NCI-H748 (cell line): Measurements from ENCODE around the gene CARS2.
"Not testable (repeated sequence)": the region's sequence is repeated elsewhere in the genome, so short reads cannot be mapped to it uniquely, and the experiment has no call there.

Experiments used
- DNase-seq: peaks from one replicate; lab custom pipeline; 2025; ENCODE audit not compliant: unreplicated experiment; lab: John Stamatoyannopoulos, UW

CARS2 gene

DNA sequence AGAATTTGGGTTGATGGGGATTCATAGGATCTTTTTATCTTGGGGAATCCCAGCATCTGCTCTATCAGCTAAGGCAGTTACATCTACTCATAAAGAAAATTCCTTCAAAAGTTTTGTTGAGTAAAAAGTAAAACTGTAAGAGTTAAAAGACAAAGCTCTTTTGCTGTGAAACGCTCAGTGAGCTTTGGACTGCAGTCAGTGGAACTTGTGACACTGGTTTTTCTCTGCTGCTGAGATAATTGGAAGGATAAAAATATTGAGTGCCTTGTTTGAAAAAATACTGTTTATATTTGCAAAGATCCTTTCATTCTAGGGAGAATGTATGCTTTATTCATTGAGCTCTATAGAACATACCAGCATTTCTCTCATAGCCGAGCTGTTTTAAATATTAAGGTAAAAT lies 85.3 kb downstream of the CARS2 start:
- DNase-seq = no peak

DNA sequence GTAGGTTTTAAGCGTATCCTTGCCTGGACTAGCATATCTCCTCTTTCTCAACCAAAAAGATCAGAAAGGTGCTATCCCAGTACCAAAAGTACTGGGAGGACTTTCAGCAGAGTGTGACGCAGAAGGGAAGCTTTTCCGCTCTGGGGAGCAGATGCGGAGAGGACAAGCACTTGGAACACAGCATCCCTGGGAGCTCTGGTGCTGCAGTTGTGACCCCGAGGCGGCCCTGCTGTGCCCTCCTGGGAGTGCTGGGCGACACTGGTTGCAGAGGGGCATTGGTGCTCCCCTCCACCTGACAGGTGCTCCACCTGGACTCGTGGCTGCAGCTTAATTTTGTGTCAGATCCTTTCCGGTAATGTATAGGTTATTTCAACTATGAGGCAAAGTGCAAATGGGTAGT lies 87.1 kb downstream of the CARS2 start:
- no peak for DNase-seq

DNA sequence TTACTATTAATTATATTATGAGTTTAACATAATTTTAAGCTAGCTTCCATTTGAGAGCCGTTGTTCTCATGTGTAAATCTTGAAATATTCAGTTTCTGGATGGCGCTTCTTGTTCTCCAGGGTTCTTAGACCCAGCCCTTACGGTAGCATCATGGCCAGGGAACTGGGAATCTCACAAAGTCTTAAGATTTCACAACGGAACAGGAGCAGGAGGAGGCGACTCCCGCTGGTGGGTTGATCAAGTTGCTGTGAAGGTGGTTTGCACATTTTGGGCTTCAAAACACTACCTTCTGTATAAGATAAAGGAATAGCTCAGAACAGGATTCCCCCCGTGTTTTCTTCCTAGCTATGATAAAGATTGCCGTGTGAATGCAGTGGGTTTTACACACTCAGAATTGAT lies 87.7 kb downstream of the CARS2 start:
- DNase-seq = no peak

DNA sequence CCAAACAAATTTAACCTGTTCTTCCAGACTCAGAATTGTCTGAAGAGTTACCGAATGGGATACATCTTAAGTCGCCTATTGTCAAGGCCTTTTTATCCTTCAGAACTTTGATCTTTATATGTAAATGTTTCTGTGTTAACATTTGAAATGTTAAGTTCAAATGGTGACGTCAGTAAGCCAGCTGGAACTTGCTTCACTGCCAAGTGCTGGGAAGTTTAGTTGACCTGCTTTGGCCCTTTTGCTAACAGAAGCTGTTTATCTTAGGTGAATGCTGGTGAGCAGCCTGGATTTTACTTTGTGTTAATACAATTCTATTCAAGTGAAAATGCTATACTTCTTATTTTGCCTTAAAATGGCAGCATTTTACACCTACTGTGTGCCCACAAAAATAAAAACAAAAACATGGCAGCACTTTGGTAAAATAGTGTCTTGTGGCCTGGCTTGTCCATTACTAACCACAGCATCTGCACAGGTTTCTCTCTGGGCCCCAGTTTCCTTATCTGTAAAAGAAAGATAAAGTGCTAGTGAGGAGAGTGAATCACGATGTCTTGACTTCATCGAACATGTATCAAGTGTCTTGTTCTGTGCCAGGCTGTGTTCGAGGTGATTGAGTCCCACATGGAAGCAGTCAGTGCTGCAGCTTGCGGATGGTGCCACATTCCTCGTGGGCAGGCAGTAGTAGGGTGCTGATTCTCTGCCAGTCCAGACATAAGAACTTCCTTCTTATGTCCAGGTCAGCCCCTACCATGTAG lies 88.4 kb downstream of the CARS2 start:
- DNase-seq = no peak

DNA sequence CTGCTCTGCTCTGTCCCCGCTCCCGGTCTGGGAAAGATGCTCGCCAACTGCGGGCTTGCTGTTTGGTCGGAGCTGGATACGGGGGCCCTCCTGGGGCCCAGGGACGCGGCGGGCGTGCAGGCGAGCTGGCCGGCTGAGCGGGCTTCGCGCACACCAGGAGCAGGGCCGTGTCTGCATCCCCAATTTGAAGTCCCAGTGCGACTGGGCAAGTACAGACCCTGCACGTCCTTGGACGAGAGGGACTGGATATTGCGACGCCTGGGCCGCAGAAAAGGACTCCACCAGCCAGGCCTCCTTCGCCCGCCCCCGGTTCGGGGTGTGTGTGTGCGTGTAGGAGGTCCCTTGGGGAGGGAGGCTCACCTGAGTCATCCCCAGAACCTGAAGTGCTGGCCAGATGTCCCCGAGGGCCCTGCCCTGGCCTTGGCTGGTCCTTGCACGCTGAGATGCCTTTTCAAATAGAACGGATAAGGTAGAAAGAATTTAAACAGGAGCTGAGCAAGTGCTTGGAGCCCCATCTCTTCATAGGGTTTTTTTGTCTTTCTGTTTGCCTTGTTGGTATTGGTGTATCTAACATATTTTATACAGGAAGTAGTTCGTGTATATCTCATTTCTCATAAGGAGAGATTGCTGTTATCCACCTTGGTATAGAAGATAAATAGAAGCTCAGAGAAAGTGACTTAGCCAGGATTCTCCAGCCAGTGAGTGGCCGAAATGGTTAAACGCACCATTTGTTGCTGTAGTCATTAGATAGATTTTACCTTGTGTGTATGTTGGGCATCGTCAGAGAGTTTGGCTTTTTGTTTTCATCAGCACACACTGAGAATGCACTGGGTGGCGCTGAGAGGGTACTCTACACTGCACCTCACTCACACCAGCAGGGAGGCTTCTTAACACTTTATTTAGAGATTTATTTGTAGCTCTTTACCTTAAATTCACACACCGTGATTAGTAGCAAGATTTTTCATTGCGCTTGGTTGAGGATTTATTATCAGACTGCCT lies 89.5 kb downstream of the CARS2 start:
- DNase-seq = peak; percentile 47

DNA sequence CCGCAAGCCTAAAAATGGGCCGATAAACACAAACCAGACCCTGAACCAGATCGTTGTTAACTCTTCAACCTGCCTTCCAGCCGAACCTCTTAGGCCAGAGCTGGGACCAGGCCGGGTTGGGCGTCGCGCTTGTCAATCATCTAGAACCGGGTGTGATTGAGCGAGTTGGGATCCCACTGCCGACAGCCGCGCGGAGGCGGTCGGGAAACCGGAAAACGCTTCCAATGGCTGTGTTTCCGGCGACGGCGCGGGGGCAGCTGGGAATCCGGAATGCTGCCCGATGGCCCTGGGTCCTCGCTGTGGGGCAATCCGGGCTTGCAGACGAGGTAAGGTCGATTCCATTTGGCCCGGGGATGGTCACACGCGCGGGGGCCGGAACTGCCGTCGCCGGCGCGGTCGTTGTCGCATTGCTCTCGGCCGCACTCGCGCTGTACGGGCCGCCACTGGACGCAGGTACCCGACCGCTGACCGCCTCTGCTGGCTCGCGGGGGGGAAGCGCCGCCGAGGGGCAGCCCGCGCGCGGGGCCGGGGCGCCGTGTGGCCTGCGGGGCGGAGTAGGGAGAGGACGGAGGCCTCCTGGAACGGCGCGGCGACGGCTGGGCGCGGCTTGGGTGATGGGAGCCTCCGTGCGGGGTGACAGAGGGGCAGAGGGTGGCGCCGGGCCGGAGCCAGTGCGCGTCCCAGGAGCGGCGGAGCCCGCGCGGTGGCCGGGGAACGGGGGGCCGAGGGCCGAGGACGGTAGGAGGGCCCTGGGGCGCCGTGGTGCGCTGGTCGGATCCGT lies 90.4 kb downstream of the CARS2 start, which contains the start of gene NAXD:
Gene NAXD (plus strand): TSS at position 224 of the 781 bp plus-strand sequence. CDS start 57 bp downstream, at position 281.
- DNase-seq = peak; percentile 94

DNA sequence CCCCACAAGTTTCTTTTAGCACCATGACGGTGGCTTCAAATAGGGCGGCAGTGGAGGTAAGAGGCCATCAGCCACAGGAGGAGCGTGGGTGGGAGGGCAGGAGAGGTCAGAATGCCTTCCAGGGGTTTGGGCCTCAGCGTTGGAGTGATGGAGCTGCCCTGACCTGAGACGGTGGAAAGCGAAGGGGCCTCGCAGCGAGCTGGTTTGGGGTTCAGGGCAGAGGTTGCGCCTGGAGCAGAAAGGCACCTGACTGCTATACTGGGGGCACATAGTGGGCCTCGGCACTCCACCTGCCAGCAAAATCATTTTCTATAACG lies 91.0 kb downstream of the CARS2 start:
- no peak for DNase-seq

DNA sequence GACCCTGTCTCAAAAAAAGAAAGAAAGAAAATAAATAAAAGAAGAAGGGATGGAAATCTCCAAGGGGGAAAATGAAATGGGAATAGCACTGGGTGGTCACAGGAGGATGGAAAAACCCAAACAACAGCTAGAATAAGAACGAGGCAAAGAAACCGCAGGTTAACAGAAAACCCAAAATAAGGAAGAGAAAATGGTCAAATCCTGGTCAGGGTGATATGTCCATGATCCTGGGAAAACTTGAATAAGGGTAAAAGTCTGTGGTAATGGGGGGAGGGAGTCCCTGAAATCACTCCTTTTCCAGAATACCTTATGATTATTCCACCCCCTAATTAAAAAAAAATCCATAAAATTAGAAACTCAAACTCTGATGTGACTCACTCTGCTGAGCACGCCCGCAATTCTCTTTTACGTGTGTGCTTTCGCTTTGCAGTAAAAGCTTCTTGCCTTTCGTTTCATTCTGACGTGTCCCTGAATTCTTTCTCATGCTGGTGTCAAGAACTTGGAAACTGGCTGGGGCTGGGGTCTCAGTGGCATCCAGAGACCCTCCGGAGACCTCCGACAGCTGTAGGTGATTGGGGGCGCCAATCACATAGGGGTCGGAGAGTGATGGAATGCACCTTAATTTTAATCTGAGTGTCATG lies 94.8 kb downstream of the CARS2 start:
- DNase-seq = no peak

DNA sequence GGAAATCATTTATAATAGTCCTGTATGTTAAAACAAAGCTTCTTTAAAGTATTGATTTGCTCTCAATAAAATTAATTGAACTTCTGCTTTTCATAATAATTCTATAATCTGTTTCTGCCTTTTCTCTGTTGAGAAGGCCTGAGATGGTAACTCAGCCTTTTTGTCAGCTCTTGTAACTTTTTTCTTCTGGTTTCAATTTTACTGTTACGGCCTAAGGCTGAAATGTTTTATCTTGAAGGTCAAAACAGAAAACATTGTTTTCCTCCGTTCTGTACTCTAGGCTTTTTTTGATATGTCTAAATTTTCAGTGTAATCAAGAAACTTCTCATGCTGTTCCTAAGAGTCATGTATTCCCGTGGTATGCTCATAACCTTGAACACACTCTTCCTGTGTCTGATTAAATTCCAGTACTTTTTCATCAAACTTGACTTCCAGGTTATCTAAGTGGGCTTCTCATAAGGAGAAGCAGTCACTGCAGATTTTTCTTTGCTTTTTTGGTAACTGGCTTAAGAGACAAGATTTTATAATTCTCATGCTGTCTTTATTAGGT lies 98.2 kb downstream of the CARS2 start:
- DNase-seq = no peak

DNA sequence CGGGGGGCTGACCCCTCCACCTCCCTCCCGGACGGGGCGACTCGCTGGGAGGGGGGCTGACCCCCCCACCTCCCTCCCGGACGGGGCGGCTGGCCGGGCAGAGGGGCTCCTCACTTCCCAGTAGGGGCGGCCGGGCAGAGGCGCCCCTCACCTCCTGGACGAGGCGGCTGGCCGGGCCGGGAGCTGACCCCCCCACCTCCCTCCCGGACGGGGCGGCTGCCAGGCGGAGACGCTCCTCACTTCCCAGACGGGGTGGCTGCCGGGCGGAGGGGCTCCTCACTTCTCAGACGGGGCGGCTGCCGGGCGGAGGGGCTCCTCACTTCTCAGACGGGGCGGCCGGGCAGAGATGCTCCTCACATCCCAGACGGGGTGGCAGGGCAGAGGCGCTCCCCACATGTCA lies 99.6 kb downstream of the CARS2 start:
- DNase-seq = not testable (repeated sequence)

DNA sequence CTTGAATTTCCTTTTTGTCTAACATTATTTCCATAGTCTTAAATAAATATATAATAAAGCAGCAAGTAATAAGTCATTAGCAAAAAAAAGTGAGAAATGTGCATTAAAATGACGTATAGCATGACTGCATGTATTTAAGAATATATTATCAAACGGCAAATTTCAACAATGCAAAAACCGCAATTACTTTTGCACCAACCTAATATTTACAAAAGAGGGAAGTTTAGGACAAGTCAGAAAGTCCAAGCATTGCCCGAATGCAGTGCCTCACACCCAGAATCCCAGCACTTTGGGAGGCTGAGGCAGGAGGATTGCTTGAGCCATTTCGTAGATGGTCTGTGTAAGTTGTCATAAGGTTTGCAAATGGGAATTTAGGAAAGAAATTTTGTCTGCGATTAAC lies 100.8 kb downstream of the CARS2 start:
- DNase-seq = no peak

DNA sequence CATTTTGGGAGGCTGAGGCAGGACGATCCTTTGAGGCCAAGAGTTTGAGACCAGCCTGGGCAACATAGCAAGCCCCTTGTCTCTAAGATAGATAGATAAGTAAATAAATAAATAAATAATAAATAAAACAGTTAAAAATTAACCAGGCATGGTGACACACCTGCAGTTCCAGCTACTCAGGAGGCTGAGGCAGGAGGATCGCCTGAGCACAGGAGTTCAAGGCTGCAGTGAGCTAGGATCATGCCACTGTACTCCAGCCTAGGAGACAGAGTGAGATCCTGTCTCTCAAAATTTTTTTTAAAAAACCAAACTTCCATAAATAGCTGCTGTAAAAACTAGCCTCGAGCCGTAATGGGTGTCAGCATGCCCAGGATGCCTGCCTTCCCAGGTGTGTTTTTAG lies 104.9 kb downstream of the CARS2 start:
- no peak for DNase-seq

DNA sequence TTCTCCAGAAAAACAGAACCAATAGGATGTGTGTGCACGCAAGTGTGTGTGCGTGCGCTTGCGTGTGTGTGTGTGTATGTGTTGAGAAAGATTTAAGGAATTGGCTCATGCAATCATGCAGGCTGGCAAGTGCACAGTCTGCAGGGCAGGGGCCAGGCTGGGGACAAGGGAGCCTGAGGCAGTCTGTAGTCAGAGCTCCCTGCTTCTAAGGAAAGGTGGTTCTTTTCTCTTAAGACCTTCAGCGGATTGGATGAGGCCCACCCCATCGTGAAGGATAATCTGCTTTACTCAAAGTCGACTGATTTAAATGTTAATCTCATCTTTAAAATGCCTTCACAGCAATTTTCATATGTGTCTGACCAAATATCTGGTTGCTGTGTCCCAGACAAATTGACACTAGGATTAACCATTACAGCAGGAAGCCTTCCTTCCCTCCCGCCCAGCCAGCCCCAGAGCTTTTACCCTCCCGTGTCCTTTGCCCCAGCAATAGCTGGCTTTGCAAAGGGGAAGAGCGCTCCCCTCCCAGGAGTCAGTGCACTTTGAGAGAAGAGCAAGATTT lies 105.6 kb downstream of the CARS2 start:
- no peak for DNase-seq

DNA sequence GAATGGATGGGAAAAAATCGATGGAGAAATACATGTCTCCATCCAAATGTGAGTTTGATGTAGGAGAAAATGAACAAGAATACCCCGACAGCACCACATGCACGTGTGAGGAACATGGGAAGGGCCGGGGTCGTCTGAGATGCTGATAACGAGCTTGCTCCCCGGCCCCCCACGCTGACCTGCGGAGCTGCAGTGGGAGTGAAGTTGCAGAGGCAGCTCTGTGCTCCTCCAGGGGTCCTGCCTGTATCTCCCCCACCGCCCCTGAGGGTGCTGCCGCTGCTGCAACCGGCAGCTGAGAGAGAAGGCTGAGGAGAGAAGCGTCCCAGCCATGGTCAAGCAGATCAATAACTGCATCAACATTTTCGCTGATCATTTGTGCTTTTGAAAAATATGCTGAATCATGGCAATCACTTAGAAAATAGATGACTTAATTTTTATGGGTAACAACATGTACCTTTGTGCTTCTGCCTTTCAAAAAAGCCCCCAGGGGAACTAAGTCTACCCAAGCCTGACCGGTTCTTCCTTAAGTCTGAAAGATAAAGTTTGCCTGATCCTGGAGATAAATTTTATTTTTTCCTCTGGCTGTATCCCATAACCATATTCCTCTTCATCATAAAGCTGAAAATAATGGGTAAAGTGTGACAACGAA lies 108.8 kb downstream of the CARS2 start:
- DNase-seq = no peak

DNA sequence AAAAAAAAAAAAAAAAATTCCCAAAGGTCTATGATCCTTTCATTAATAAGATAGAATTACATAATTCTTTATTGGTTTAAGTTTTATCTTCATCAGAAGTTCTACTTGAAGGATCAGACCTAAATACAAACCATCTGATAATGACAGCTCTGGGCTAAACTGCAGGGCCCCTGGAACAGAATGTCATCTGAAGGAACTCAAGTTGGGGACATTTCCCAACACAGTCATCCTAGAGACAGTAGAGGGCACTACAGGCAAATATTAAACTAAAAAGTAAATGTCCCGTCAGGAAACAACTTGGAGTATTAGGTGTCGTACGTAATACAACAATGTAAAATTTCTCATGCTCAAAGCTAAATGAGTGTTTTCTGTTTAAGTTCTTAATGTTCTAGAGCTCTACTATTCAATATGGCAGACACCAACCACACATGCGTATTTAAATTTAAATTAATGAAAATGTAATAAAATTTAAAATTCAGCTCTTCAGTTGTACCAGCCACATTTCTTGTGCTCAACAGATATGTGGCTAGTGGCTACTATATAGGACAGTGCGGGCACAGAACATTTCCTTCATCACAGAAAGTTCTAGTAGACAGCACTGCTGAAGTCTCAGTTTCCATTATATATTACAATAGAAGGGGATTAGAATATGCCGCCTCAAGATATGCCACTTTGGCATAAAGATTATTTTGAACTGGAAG lies 112.3 kb downstream of the CARS2 start:
- DNase-seq = peak; percentile 53

DNA sequence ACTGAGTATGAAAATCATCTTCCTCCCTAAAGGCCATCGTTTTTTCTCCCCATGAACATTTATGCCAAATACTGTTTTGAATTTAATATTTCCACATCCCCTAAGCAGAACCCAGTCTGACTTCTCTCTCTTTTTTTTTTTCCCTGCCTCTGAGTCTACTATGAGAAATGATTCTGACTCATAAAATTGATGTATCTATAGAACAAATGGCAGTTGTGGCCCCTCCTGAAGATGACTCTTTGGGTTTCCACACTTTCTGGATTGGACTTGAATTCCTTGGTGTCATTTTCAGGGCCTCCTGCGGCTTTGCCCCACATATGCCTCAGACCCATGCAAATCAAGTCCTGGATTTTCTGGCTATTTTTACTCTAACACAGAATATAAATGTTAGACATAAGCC lies 113.3 kb downstream of the CARS2 start:
- no peak for DNase-seq
